ENCODE data around the gene KL.

Gene KL

GRCh38 chr13:33110713-33111413, 94.6 kb downstream of the KL start:
- Histone ChIP-seq H3K36me3 (ENCODE audit: insufficient read depth, low read length) (peaks cover 5% of the 10 kb centered on the region; the same call in 1 of the 2 replicates), H3K4me1 (ENCODE audit: insufficient read depth, low read length) (no peaks in the 10 kb centered on the region)

GRCh38 chr13:33111414-33112110, 95.3 kb downstream of the KL start:
- Histone ChIP-seq H3K4me1 (ENCODE audit: insufficient read depth, low read length) (no peaks in the 10 kb centered on the region), H3K36me3 (ENCODE audit: insufficient read depth, low read length) (peaks cover 5% of the 10 kb centered on the region; the same call in 1 of the 2 replicates), H3K9me3 (ENCODE audit: control insufficient read depth, insufficient read depth, low read length) (no peaks in the 10 kb centered on the region), H3K9ac (ENCODE audit: low read depth, low read length) (no peak overlapping the region)

More at GRCh38 chr13:33110713-33111413, 94.6 kb downstream of the KL start:
- no peaks in the 10 kb centered on the region for H3K9me3 ChIP-seq (ENCODE audit: control insufficient read depth, insufficient read depth, low read length)
- no peak overlapping the region for H3K9ac ChIP-seq (ENCODE audit: low read depth, low read length)

- H3K9ac ChIP-seq (ENCODE audit: low read depth, low read length), result no peak overlapping the region
- no peaks in the 10 kb centered on the region for H3K9me3 ChIP-seq (ENCODE audit: control insufficient read depth, insufficient read depth, low read length)
- peaks cover 5% of the 10 kb centered on the region; the same call in 1 of the 2 replicates for H3K36me3 ChIP-seq (ENCODE audit: insufficient read depth, low read length)
- H3K4me1 ChIP-seq (ENCODE audit: insufficient read depth, low read length), result no peaks in the 10 kb centered on the region
These were observed 96.5 kb downstream of the KL start for GRCh38 chr13:33112766-33113165.

GRCh38 chr13:33114146-33114545, 97.9 kb downstream of the KL start:
- Histone ChIP-seq H3K9me3 (ENCODE audit: control insufficient read depth, insufficient read depth, low read length) (no peaks in the 10 kb centered on the region), H3K36me3 (ENCODE audit: insufficient read depth, low read length) (peaks cover 5% of the 10 kb centered on the region; the same call in 1 of the 2 replicates), H3K4me1 (ENCODE audit: insufficient read depth, low read length) (no peaks in the 10 kb centered on the region), H3K9ac (ENCODE audit: low read depth, low read length) (no peak overlapping the region)

- Histone ChIP-seq H3K9ac (ENCODE audit: low read depth, low read length) (no peak overlapping the region), H3K4me1 (ENCODE audit: insufficient read depth, low read length) (no peaks in the 10 kb centered on the region), H3K9me3 (ENCODE audit: control insufficient read depth, insufficient read depth, low read length) (no peaks in the 10 kb centered on the region), H3K36me3 (ENCODE audit: insufficient read depth, low read length) (peaks cover 5% of the 10 kb centered on the region; the same call in 1 of the 2 replicates)
These were observed 99.1 kb downstream of the KL start for GRCh38 chr13:33115274-33115673.
